ENCODE data around the gene ADGRB2.

GRCh38 chr1:31735571-31735970 is 28.6 kb downstream of the ADGRB2 start:
- TF ChIP-seq ZNF548 (tag by site-specific recombination; IDR thresholded peaks at IDR 0.05), result no peak
- TF ChIP-seq ZNF184 (tag by site-specific recombination; IDR thresholded peaks at IDR 0.05), result no peak
- no peak for TF ChIP-seq PRDM10 (tag by site-specific recombination; IDR thresholded peaks at IDR 0.05)
- no peak for TF ChIP-seq CTCF (tag by site-specific recombination; IDR thresholded peaks at IDR 0.05)
- no peak for TF ChIP-seq BCL6B (tag by site-specific recombination; IDR thresholded peaks at IDR 0.05)
- no peak for TF ChIP-seq ZNF561 (tag by site-specific recombination; IDR thresholded peaks at IDR 0.05; ENCODE audit: borderline replicate concordance)
- no peak for TF ChIP-seq ZNF449 (tag by site-specific recombination; IDR thresholded peaks at IDR 0.05)
- no peak for TF ChIP-seq ZSCAN18 (tag by site-specific recombination; IDR thresholded peaks at IDR 0.05)
- no peak for TF ChIP-seq ZNF133 (tag by site-specific recombination; IDR thresholded peaks at IDR 0.05)
- TF ChIP-seq ZBTB44 (tag by site-specific recombination; IDR thresholded peaks at IDR 0.05), result no peak
- TF ChIP-seq YY1 (tag by site-specific recombination; IDR thresholded peaks at IDR 0.05), result no peak
- no peak for TF ChIP-seq GLIS2 (tag by site-specific recombination; IDR thresholded peaks at IDR 0.05)
- TF ChIP-seq REST (tag by site-specific recombination; IDR thresholded peaks at IDR 0.05), result no peak
